Keratinocyte (primary cell): ENCODE results near the gene CYP20A1.

Experiments
- EZH2 ChIP-seq: IDR thresholded peaks from one replicate; pipeline ENCODE4 v1.6.1; 2012; ENCODE audit warnings: inconsistent platforms, mild to moderate bottlenecking, low read length, moderate library complexity
- TF ChIP-seq, protein P1 (sequence below), 3 experiments: IDR thresholded peaks in 1 of 3; conservative IDR thresholded peaks in 1 of 3; optimal IDR thresholded peaks in 1 of 3; 2 replicates in 2 of 3; 3 replicates in 1 of 3; pipeline versions ENCODE3 to v1.5.1; 2011; ENCODE audit warnings: low read length in 3 of 3, mild to moderate bottlenecking in 3 of 3, moderate library complexity in 2 of 3, control low read depth in 1 of 3, inconsistent platforms in 1 of 3; ENCODE audit not compliant: insufficient read depth in 2 of 3; ENCODE audit errors: extremely low read depth in 1 of 3

DNA sequence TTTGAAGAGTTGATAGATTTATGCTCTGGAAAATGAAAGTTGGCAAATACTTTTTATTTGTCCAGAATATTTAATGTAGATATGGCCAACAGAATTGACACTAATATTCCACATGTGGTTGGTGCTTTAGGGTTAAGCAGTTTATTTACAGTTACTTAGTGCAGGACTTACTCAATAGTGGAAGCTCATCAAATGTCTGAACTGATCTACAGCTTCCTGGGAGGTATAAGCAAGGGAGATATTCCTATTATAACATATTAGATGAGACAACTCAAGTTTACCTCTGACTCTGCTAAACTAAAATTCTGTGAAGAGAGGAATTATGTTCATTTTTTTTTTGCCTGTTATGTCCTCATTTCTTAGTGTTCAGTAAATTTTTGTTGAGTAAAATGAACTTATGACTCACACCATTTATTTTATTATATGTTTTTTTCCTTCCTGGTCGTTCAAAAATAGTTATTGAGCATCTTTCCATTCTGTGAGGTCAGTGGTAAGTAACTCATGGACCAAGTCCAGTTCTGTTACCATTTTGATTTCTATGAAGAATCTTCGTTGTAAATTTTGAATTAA lies 103.0 kb downstream of the CYP20A1 start:
- TF ChIP-seq, protein P1, sequence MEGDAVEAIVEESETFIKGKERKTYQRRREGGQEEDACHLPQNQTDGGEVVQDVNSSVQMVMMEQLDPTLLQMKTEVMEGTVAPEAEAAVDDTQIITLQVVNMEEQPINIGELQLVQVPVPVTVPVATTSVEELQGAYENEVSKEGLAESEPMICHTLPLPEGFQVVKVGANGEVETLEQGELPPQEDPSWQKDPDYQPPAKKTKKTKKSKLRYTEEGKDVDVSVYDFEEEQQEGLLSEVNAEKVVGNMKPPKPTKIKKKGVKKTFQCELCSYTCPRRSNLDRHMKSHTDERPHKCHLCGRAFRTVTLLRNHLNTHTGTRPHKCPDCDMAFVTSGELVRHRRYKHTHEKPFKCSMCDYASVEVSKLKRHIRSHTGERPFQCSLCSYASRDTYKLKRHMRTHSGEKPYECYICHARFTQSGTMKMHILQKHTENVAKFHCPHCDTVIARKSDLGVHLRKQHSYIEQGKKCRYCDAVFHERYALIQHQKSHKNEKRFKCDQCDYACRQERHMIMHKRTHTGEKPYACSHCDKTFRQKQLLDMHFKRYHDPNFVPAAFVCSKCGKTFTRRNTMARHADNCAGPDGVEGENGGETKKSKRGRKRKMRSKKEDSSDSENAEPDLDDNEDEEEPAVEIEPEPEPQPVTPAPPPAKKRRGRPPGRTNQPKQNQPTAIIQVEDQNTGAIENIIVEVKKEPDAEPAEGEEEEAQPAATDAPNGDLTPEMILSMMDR (optimal IDR thresholded peaks at IDR 0.05 in 1 of 3, IDR thresholded peaks at IDR 0.05 in 1 of 3, conservative IDR thresholded peaks at IDR 0.05 in 1 of 3; ENCODE audit: extremely low read depth in 1 of 3, insufficient read depth in 2 of 3, low read length in 3 of 3) = no peak
- TF ChIP-seq EZH2 = no peak
